OCI-M2 (cell line): ENCODE results near the gene TRERF1.
A peak's percentile ranks its signal among the peaks of the same experiment; 100 is the strongest.
"Not testable (repeated sequence)": the region's sequence is repeated elsewhere in the genome, so short reads cannot be mapped to it uniquely, and the experiment has no call there.

Experiments
- DNase-seq: peaks from one replicate; lab custom pipeline; 2025; ENCODE audit not compliant: unreplicated experiment; lab: John Stamatoyannopoulos, UW

Gene TRERF1

DNA sequence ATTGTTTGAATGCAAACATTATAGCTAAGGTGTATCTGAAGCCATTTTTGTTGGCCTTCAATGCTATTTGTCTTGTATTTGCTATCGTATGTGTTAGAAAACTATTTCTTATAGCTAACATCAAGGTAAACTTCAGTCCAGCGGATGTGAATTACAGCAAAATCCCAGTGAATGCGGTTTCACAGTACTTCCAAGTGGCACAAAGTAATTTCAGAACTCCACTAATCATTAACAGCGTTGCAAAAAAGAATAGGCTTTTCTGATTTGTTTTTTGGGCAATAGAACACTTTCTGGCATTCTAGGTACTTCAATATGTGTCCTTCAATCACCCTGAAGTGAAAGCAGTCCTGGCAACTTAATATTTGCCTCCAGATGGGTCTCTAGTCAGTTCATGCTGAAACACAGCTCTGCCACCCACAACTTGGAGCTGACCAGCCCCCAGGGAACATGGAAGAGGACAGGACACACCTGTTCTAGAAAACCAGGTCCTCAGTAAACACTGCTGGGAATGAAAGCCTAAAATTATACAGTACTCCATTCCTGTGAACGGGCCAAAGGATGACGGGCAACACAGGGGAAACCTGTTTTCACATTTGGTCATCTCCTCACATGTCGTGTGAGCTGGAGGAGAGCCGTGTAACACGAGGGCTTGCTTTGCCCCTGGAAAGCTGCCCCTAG lies 224.4 kb downstream of the TRERF1 start:
- DNase-seq: no peak

DNA sequence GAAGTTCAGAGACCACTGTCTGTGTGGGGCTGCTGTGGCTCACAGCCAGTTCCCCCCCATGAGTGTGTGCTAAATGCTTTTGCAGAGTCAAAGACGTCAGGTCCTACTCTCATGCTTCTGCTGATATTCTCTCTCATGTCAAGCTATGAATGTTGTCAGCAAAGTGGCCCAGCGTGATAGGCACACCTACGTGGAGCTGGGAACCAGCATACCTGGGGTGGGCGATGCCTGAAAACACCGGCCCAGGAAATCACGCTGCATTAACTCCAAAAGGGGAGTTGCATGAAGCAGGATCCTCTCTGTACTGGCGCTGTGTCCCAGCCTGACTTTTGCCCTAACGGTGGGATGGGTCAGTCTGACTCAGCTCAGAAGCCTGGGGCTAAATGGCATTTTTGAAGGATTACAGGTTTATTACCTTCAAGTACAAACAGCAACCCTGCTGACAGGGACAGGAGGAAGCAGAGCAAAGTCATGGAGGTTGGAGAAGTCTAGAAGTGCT lies 225.0 kb downstream of the TRERF1 start:
- no peak for DNase-seq

DNA sequence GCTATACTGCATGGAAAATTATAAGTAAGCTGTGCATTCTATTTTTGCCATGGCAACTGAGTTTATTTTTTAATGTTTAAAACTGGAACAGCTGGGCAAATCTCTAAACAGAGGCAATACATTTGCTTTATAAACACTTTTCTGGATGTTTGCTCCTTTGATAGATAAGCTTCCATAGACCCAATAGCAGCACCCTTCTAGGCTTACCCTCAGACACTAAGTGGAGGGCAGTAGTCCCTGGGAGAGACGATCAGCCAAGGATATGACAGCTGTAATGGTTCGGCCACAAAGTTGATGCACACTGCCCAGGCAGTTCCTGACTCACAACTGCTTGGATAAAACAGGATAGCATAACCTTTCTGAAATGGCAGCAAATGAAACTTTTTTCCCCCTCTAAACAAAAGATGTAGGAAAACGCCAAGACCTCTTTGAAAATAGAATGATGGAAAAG lies 225.5 kb downstream of the TRERF1 start:
- DNase-seq: no peak

- no peak for DNase-seq
These were observed 226.3 kb downstream of the TRERF1 start for GRCh38 chr6:42225419-42225818.

- DNase-seq: no peak
These were observed 226.7 kb downstream of the TRERF1 start for GRCh38 chr6:42225029-42225339.

GRCh38 chr6:42224222-42225028 lies 227.3 kb downstream of the TRERF1 start:
- no peak for DNase-seq

GRCh38 chr6:42222448-42222847 lies 229.3 kb downstream of the TRERF1 start:
- DNase-seq: no peak

DNA sequence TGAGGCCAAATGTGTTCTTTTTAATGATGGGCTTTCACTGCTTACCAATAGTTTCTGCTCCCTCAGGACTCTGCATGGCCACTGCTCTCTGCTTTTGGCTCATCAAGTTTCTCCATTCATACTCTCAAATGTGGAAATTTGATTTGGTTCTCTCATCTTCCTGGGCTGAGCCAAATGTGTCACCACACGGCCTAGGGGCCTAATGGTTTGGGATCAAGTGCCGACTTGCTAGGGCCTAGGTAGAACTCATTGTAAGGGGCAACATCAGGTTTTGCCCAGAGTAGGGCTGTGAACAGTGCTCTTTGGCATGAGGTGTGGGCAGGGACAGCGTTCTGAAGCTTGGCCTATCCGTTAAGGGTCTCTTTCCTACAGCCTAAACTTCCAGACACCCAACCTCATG lies 230.2 kb downstream of the TRERF1 start:
- DNase-seq: no peak

GRCh38 chr6:42220807-42221206 lies 230.9 kb downstream of the TRERF1 start:
- DNase-seq: no peak

DNA sequence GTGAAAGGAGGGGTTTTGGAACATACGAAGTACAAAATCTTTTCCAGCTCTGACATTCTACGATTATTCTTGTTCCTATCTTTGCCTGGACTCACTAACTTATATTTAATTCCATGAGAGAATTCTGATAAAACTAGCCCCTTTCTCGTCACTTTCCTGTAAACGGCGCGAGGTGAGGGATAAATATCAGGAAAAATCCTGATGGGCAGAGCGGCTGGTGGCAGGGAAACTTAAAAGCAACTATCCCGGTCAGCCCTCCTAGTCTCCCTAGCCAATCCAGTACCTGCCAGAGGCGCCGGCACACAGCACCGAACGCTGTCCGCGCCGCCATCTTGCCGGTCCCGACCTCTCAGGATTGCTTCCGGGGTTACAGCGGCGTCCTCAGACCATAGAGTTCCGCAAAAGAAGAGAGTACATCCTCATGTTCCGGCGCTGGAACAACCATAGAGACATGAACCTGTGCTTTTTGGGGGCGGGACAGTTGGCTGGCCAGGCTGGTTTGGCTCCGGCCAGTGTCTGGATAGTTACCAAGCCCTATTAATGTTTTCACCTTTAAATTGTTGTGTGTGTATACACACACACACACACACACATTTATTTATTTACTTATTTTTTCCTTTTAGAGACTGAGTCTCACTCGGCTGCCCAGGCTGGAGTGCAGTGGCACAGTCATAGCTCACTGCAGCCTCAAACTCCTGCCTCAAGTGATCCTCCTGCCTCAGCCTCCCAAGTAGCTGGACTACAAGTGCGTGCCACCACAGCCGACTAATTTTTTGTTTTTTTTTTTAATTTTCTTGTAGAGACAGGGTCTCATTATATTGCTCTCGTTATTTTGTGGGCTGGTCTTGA lies 234.0 kb downstream of the TRERF1 start, which contains the start of gene MRPS10:
Gene MRPS10 (minus strand): TSS at position 343 of the 849 bp plus-strand sequence. CDS start 12 bp downstream, at position 331.
- DNase-seq: peak; percentile 71

DNA sequence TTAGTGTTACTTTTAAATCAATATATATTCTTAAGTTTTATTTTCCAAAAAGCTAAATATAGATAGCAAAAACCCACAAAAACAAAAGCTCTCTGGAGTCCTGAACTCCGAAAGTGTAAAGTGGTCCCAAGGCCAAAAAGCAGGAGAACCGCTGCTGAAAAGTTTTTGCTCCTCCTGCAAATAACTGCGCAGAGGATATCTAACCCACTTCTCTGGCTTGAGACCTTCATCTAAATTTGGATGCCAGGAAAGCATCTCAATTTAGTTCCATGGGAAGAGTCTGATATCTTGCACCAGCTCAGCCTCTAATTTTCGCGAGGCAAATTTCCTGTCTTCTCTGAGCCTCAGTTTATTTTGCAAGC lies 234.6 kb downstream of the TRERF1 start:
- DNase-seq: no peak

GRCh38 chr6:42216495-42216894 lies 235.2 kb downstream of the TRERF1 start:
- not testable (repeated sequence) for DNase-seq

GRCh38 chr6:42212442-42212841 lies 239.3 kb downstream of the TRERF1 start:
- no peak for DNase-seq

GRCh38 chr6:42211726-42212125 lies 240.0 kb downstream of the TRERF1 start:
- no peak for DNase-seq

DNA sequence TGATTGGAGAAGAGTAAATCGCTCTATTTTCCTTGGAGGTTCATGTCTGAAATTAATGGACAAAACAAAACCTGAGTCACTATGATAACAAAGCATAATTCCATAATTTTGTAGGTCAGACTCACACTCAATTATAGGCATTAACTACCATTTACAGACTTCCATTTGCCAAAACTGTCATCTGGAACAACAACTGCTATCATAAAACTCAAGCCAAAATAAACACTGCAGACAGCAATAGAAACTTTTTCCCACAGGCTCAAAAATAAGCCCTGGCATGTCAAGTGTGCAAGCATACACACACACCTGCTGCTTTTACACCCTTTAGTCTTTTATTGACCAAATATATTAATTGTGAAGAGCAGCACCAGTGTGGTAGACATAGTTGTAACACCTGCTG lies 241.2 kb downstream of the TRERF1 start:
- DNase-seq: no peak

DNA sequence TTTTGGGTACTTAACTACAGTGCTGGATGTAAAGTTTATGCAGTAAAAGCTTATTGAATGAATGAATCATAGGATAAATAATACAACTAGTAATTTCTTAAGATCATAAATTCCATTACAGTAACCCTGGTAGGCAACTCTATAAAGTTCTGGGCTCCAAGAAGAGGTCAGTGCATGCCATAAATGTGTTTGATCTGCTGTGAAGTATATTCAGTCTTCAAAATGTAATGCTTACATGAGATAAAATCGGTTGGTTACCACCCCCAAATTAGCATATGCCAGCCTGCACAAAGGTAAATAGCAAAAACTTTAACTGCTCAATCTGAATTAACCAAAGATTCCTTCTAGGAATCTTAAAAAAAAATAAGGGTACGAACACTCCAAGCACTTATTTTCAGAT lies 244.2 kb downstream of the TRERF1 start:
- not testable (repeated sequence) for DNase-seq

DNA sequence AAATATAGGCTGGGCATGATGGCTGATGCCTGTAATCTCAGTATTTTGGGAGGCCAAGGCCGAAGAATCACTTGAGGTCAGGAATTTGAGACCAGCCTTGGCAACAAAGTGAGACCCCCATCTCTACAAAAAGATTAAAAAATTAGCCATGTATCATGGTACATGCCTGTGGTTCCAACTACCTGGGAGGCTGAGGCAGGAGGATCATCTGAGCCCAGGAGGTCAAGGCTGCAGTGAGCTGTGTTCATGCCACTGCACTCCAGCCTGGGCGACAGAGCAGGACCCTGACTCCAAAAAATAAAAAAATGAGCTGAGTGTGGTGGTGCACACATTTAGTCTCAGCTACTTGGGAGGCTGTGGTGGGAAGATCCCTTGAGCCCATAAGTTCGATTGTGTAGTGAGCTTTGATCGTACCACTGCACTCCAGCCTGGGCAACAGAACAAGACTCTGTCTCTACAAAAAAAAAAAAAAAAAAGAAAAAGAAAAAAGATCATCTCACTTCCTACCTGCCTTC lies 246.9 kb downstream of the TRERF1 start:
- DNase-seq: no peak

DNA sequence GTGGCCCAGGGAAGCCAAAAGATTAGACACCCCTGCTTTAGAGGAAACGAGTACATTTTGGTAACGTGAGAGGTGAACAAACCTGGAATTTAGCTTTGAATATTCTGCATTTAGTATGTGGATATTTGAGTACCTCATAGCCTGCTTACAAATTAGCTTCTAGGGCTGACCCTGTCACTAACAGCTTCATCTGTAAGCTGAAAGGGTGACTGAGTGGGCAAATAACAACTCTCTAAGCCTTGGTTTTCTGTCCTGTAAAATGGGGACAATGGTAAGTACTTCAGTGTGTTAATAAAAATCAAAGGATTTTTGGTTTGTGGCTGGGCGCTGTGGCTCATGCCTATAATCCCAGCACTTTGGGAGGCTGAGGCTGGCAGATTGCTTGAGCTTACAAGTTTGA lies 248.5 kb downstream of the TRERF1 start:
- no peak for DNase-seq

- DNase-seq: not testable (repeated sequence)
These were observed 249.4 kb downstream of the TRERF1 start for GRCh38 chr6:42202131-42202915.

DNA sequence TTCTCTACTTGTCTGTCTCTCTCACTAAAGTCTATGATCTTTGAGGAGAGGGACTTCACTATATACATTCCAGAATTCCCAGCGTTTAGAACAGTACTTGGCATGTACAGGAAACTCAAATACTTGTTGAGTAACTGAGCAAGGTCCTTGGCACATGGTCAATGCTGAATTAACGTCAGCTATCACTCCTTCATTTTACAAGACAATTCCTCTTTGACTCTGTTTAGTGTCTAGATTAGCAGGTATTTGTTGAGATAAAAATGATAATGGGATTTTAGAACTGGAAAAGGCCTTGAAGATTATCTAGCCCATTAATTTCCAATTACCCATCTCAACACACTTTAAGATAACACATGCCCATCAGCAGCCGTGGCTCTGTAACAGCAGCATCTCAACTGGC lies 250.3 kb downstream of the TRERF1 start:
- no peak for DNase-seq
